ENCODE results near the gene HCST.
A peak's percentile ranks its signal among the peaks of the same experiment; 100 is the strongest.

Gene HCST

GRCh38 chr19:35860818-35861639, 41.3 kb upstream of the HCST start:
- no peak for TF ChIP-seq CTCF (IDR thresholded peaks at IDR 0.05; ENCODE audit: borderline replicate concordance, insufficient read depth, low read depth, low read length)
- H3K4me3 ChIP-seq (ENCODE audit: low read depth, low read length), result no peak overlapping the region

- no peak for TF ChIP-seq CTCF (IDR thresholded peaks at IDR 0.05; ENCODE audit: borderline replicate concordance, insufficient read depth, low read depth, low read length)
- H3K4me3 ChIP-seq (ENCODE audit: low read depth, low read length), result no peak overlapping the region
Measured at GRCh38 chr19:35861640-35862160, 40.6 kb upstream of the HCST start.

- TF ChIP-seq CTCF (IDR thresholded peaks at IDR 0.05; ENCODE audit: borderline replicate concordance, insufficient read depth, low read depth, low read length), result no peak
- no peak overlapping the region for H3K4me3 ChIP-seq (ENCODE audit: low read depth, low read length)
Measured at GRCh38 chr19:35862528-35862927, 39.8 kb upstream of the HCST start.

GRCh38 chr19:35863018-35863417, 39.3 kb upstream of the HCST start:
- no peak overlapping the region for H3K4me3 ChIP-seq (ENCODE audit: low read depth, low read length)
- TF ChIP-seq CTCF (IDR thresholded peaks at IDR 0.05; ENCODE audit: borderline replicate concordance, insufficient read depth, low read depth, low read length), result no peak

- TF ChIP-seq CTCF (IDR thresholded peaks at IDR 0.05; ENCODE audit: borderline replicate concordance, insufficient read depth, low read depth, low read length), result no peak
- peak within 1 kb of the TSS; percentile 5 for H3K4me3 ChIP-seq (ENCODE audit: low read depth, low read length)
Measured at GRCh38 chr19:35868172-35868822, 34.0 kb upstream of the HCST start, which contains the start of gene APLP1. TSS of gene APLP1 (plus strand) at chr19:35868574. CDS start at chr19:35868637, 63 bp downstream.

GRCh38 chr19:35868823-35869326, 33.5 kb upstream of the HCST start:
- TF ChIP-seq CTCF (IDR thresholded peaks at IDR 0.05; ENCODE audit: borderline replicate concordance, insufficient read depth, low read depth, low read length), result no peak
- H3K4me3 ChIP-seq (ENCODE audit: low read depth, low read length), result peak overlapping the region; percentile 5
